ENCODE results near the gene STXBP4.

STXBP4 gene

GRCh38 chr17:54924405-54924804 lies 44.2 kb upstream of the STXBP4 start:
- Histone ChIP-seq H3K36me3 (ENCODE audit: low read length) (no peaks in the 10 kb centered on the region), H3K9me2 (replicated peaks; ENCODE audit: insufficient read depth, low read length) (no peaks in the 10 kb centered on the region), H3K27me3 (ENCODE audit: low read length) (no peaks in the 10 kb centered on the region), H3K4me2 (ENCODE audit: low read depth, low read length, poor library complexity, severe bottlenecking) (no peak overlapping the region), H3F3A (ENCODE audit: insufficient read depth) (no peaks in the 10 kb centered on the region), H3K27ac (ENCODE audit: low read depth, low read length) (no peak overlapping the region), H3K9me3 (ENCODE audit: insufficient read depth, low read length) (no peaks in the 10 kb centered on the region), H4K20me1 (ENCODE audit: low read depth, low read length) (no peaks in the 10 kb centered on the region), H3K4me3 (ENCODE audit: insufficient read depth, low read length, poor library complexity, severe bottlenecking) (no peak overlapping the region), H2AFZ (ENCODE audit: low read depth, low read length, severe bottlenecking) (no peak overlapping the region), H3K79me2 (ENCODE audit: insufficient read depth, low read length) (no peaks in the 10 kb centered on the region), H3K9ac (ENCODE audit: low read length) (no peak overlapping the region)
- no peak for TF ChIP-seq EZH2phosphoT487 (conservative IDR thresholded peaks at IDR 0.05; ENCODE audit: low read length)
- no peak for TF ChIP-seq CTCF (IDR thresholded peaks at IDR 0.05; ENCODE audit: insufficient read depth, low read length, poor library complexity, severe bottlenecking)

GRCh38 chr17:54927525-54927924 lies 41.0 kb upstream of the STXBP4 start:
- H3K27ac ChIP-seq (ENCODE audit: low read depth, low read length), result no peak overlapping the region
- no peaks in the 10 kb centered on the region for H3K9me3 ChIP-seq (ENCODE audit: insufficient read depth, low read length)
- H3K36me3 ChIP-seq (ENCODE audit: low read length), result no peaks in the 10 kb centered on the region
- H3K4me3 ChIP-seq (ENCODE audit: insufficient read depth, low read length, poor library complexity, severe bottlenecking), result no peak overlapping the region
- no peak overlapping the region for H3K9ac ChIP-seq (ENCODE audit: low read length)
- H3K4me2 ChIP-seq (ENCODE audit: low read depth, low read length, poor library complexity, severe bottlenecking), result no peak overlapping the region
- H3K27me3 ChIP-seq (ENCODE audit: low read length), result no peaks in the 10 kb centered on the region
- TF ChIP-seq CTCF (IDR thresholded peaks at IDR 0.05; ENCODE audit: insufficient read depth, low read length, poor library complexity, severe bottlenecking) (no peak), EZH2phosphoT487 (conservative IDR thresholded peaks at IDR 0.05; ENCODE audit: low read length) (no peak)
- no peaks in the 10 kb centered on the region for H3F3A ChIP-seq (ENCODE audit: insufficient read depth)
- no peaks in the 10 kb centered on the region for H3K9me2 ChIP-seq (replicated peaks; ENCODE audit: insufficient read depth, low read length)
- H3K79me2 ChIP-seq (ENCODE audit: insufficient read depth, low read length), result no peaks in the 10 kb centered on the region
- no peaks in the 10 kb centered on the region for H4K20me1 ChIP-seq (ENCODE audit: low read depth, low read length)
- H2AFZ ChIP-seq (ENCODE audit: low read depth, low read length, severe bottlenecking), result no peak overlapping the region

DNA sequence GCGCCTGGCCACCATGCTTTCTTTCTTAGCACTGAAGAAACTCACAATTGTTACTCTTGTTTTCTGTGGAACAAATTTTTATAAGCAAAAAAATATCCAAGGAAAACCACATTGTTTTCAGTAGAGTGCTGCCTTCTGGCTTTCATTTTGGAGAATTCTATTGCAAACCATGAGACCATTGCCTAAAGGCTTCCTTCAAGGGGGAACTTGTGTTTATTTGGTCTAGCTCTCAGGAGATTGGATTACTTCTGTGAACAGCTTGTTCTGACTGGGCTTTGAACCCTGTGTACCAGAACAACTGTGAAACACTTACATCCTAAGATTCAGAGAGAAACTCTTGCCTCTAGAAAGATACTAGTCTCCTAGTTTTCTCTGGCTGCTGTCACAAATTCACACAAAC lies 35.9 kb upstream of the STXBP4 start:
- Histone ChIP-seq H3K79me2 (ENCODE audit: insufficient read depth, low read length) (no peaks in the 10 kb centered on the region), H3F3A (ENCODE audit: insufficient read depth) (no peaks in the 10 kb centered on the region), H3K27ac (ENCODE audit: low read depth, low read length) (no peak overlapping the region), H3K9me3 (ENCODE audit: insufficient read depth, low read length) (no peaks in the 10 kb centered on the region), H2AFZ (ENCODE audit: low read depth, low read length, severe bottlenecking) (no peak overlapping the region), H3K4me3 (ENCODE audit: insufficient read depth, low read length, poor library complexity, severe bottlenecking) (no peak overlapping the region), H3K9ac (ENCODE audit: low read length) (no peak overlapping the region), H3K9me2 (replicated peaks; ENCODE audit: insufficient read depth, low read length) (no peaks in the 10 kb centered on the region), H3K27me3 (ENCODE audit: low read length) (no peaks in the 10 kb centered on the region), H3K36me3 (ENCODE audit: low read length) (no peaks in the 10 kb centered on the region), H4K20me1 (ENCODE audit: low read depth, low read length) (no peaks in the 10 kb centered on the region), H3K4me2 (ENCODE audit: low read depth, low read length, poor library complexity, severe bottlenecking) (no peak overlapping the region)
- TF ChIP-seq CTCF (IDR thresholded peaks at IDR 0.05; ENCODE audit: insufficient read depth, low read length, poor library complexity, severe bottlenecking) (no peak), EZH2phosphoT487 (conservative IDR thresholded peaks at IDR 0.05; ENCODE audit: low read length) (no peak)

- no peaks in the 10 kb centered on the region for H3K36me3 ChIP-seq (ENCODE audit: low read length)
Measured at GRCh38 chr17:54933921-54934320, 34.6 kb upstream of the STXBP4 start.

More at GRCh38 chr17:54933921-54934320, 34.6 kb upstream of the STXBP4 start:
- Histone ChIP-seq H3K9me2 (replicated peaks; ENCODE audit: insufficient read depth, low read length) (no peaks in the 10 kb centered on the region), H3K27me3 (ENCODE audit: low read length) (no peaks in the 10 kb centered on the region), H3K9ac (ENCODE audit: low read length) (no peak overlapping the region), H2AFZ (ENCODE audit: low read depth, low read length, severe bottlenecking) (no peak overlapping the region), H4K20me1 (ENCODE audit: low read depth, low read length) (no peaks in the 10 kb centered on the region), H3K9me3 (ENCODE audit: insufficient read depth, low read length) (no peaks in the 10 kb centered on the region), H3K27ac (ENCODE audit: low read depth, low read length) (no peak overlapping the region), H3K79me2 (ENCODE audit: insufficient read depth, low read length) (no peaks in the 10 kb centered on the region), H3K4me2 (ENCODE audit: low read depth, low read length, poor library complexity, severe bottlenecking) (no peak overlapping the region), H3F3A (ENCODE audit: insufficient read depth) (no peaks in the 10 kb centered on the region), H3K4me3 (ENCODE audit: insufficient read depth, low read length, poor library complexity, severe bottlenecking) (no peak overlapping the region)
- TF ChIP-seq CTCF (IDR thresholded peaks at IDR 0.05; ENCODE audit: insufficient read depth, low read length, poor library complexity, severe bottlenecking) (no peak), EZH2phosphoT487 (conservative IDR thresholded peaks at IDR 0.05; ENCODE audit: low read length) (no peak)
